Measurements from ENCODE around the gene SPSB1.

SPSB1 gene

DNA sequence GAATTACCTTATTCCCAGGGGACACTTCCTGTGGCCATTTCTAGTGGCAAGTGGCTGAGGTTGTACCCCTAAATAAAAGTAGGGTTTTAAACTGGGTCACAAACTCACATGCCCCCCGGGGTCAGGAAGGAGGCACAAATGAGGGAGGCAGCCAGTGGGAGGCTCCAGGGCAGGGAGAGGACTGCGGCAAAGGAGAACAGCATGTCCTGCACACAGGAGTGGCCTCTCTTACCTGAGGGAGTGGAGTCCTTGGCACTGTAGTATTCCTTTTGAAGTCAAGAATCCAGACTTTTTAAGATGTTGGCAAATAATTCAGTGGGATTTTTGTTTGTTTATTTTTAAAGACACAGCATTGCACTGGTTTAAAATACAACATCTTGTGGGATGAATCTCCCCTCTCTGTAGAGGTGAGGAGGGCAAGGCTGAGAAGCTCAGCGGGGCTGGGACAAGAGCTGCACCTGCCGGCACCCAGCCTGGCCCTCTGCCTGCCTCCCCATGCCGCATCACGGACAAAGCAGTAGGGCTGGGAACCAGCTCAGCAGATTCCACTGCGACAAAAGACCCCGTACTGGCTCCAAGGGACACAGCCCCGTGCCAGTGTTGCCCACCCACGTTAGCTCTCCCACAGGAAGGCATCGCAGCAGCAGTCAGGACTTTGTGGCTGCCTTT, 22.2 kb downstream of the SPSB1 start:
- TF ChIP-seq, protein P1, sequence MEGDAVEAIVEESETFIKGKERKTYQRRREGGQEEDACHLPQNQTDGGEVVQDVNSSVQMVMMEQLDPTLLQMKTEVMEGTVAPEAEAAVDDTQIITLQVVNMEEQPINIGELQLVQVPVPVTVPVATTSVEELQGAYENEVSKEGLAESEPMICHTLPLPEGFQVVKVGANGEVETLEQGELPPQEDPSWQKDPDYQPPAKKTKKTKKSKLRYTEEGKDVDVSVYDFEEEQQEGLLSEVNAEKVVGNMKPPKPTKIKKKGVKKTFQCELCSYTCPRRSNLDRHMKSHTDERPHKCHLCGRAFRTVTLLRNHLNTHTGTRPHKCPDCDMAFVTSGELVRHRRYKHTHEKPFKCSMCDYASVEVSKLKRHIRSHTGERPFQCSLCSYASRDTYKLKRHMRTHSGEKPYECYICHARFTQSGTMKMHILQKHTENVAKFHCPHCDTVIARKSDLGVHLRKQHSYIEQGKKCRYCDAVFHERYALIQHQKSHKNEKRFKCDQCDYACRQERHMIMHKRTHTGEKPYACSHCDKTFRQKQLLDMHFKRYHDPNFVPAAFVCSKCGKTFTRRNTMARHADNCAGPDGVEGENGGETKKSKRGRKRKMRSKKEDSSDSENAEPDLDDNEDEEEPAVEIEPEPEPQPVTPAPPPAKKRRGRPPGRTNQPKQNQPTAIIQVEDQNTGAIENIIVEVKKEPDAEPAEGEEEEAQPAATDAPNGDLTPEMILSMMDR (IDR thresholded peaks at IDR 0.05) = no peak

DNA sequence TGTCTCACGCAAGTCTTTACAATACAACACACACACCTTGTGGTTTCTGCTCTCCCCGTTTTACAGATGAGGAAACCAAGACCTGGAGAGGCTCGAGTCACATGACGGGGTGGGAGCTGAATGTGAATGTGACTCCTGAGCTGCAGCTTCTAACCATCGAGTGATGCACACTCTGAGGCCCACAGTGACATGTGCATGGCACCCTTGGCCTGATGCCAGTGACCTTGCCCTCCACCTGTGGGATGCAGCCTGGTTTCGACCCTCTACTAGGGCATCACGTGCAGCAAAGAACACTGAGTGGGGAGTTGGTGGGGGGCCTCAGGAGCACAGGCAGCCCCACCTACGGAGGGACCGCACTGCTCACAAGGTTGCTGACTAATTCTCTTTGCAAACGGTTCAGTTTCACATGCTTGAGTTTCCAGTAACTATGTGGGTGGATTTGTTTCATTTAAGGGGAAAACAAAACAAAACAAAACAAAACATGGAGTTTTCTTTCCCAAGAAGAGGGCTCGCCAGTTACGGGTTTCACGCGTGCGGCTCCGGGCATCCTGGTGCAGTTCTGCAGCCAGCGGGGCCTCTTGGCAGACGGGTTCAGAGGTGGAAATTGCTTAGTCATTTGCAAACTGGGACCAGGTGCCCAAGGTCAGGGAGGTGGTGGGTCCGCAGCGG, 22.9 kb downstream of the SPSB1 start:
- TF ChIP-seq, protein P1 (IDR thresholded peaks at IDR 0.05) = no peak

DNA sequence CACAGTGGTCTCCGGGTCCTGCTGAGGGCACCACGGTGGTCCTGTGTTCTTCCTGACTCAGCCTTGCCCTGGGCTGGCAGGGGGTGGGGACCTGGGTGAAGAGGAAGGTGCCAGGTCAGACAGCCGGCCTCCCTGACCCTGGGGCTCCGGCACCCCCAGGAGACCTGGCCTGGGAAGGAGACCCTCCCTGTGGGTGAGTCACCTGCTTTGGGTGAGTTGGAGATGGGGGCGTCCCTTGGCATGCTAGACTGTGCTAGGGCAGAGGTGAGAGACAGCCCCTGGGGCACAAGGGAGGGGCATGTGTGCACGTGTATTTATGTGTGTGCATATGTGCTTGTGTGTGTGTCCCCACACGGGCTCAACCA, 23.4 kb downstream of the SPSB1 start:
- TF ChIP-seq, protein P1 (IDR thresholded peaks at IDR 0.05) = no peak

DNA sequence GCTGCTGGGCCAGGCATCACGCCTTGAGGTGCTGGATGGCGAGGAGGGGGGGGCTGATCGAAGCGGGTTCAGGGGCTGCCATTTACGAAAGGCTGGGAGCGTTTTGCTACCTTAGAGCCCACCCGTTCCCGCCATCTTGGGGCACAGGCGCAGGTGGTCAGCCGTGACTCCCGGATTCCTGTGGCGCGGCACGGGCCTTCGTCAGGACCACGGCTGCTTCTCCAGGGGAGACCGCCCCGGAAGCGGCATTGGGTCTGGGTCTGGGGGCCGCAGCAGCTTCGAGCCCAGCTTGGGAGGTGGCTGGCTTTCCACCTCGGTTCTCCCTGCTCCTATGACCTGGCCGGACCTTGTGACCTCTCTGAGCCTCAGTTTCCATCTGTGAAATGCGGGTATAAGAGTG, 23.8 kb downstream of the SPSB1 start:
- TF ChIP-seq, protein P1 (IDR thresholded peaks at IDR 0.05) = no peak

DNA sequence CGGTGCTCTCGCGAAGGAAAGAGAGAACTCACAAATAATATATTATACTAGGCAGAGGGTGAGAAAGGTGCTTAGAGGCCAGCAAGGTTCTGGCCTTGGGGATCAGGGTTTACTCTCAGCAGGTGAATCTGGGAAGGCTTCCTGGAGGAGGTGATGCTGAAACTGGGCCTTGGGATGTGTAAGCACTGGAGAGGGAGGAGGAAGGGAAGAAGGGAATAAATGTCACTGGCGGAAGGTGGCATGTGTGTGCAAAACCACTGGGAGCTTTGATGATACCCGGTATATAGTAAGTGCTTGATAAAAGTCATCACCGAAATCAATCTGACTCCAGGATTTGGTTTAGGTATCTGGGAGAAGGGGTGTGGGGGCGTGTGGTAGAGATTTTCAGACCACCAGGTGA, 24.4 kb downstream of the SPSB1 start:
- TF ChIP-seq, protein P1 (IDR thresholded peaks at IDR 0.05) = no peak

DNA sequence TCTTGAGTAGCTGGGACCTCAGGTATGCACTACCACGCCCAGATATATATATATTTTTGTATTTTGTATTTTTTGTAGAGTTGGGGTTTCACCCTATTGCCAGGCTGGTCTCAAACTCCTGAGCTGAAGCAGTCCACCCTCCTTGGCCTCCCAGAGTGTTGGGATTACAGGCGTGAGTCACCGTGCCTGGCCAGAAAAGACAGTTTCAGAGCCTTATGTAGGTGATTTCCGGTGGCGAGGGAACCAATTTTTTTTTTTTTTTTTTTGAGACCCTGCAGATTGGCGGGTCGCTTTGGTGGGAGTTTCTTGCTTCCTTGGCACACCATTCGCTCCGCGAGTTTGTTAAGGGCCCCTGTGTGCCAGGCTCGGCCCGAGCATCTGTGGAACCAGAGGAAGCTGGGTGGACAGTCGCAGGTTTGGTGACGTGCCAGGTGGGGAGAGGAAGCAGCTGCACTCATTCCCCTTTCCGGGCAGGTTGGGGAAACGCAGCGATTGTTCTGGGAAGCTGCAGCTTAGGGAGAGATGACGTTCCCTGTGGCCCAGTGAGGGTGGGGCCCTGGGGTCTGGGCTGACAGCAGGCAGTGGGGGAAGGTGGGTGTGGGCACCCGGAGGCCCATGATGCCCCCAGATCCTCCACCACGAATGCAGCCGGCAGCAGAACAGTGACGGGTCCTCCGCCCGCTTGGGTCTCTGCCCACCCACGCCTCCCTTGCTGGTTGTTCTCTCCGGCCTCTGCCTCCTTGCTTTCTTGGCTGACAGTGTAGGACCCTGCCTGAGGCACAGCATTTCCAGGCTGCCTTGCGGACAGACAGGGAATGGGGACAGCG, 25.1 kb downstream of the SPSB1 start:
- TF ChIP-seq, protein P1 (IDR thresholded peaks at IDR 0.05) = no peak

DNA sequence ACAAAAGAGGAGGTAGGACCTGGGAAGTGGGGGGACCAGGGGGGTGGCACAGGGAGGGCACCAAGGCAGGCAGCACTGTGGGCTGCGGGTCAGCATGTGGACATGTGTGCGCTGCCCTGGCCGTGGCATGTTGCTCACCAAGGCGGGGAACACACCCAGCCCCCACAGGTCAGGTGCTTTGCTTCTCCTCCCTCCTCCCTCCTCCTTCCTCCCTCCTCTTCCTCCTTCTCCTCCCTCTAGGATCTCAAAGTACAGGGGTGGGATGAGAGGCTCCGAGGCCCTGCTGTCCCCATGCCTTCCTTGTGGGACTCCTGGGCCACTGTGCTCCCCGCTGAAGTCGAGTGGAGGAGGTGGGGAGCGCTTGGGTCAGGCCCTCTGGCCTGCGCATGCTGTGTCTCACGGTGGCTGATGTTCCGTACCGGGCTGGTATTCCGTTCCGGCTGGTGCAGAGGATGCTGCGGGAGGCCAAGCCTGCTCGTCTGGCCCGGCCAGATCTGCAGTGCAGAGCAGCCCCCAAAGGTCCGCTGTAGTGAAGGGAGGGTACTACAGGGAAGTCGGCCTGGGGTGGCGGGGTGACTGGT, 26.6 kb downstream of the SPSB1 start:
- TF ChIP-seq, protein P1 (IDR thresholded peaks at IDR 0.05) = no peak
